Keratinocyte (primary cell): ENCODE measurements around the gene RAB42. TPM values are rescaled to one million over a fixed set of nuclear protein-coding genes. Genes with fewer than 3 reads are reported as not detected.

Source experiments
- DNase-seq: peaks from one replicate; pipeline ENCODE4 v3.0.0-alpha.2; 2011; ENCODE audit warnings: low read depth, missing footprints, low spot score
- FAIRE-seq: peaks from 2 replicates; lab custom pipeline; 2011; peaks lifted over from hg19 to GRCh38; lab: Jason Lieb, UNC
- H2AFZ ChIP-seq: 2 replicates; pipeline ENCODE4 v1.6.0; 2012; ENCODE audit warnings: low read length, control low read depth, inconsistent platforms; ENCODE audit not compliant: control insufficient read depth
- H3K27ac ChIP-seq: 2 replicates; pipeline ENCODE4 v1.5.1; 2011; ENCODE audit warnings: low read length; ENCODE audit not compliant: control insufficient read depth, insufficient read depth
- H3K27me3 ChIP-seq: 3 replicates; pipeline ENCODE4 v1.6.0; 2011; ENCODE audit warnings: low read length; ENCODE audit not compliant: control insufficient read depth, insufficient read depth; ENCODE audit errors: extremely low read depth
- H3K36me3 ChIP-seq, 2 experiments: 2 replicates in 1 of 2; 3 replicates in 1 of 2; pipeline ENCODE4 v1.5.1; 2011; ENCODE audit warnings: low read length in 2 of 2, mild to moderate bottlenecking in 1 of 2; ENCODE audit not compliant: control insufficient read depth in 2 of 2, insufficient read depth in 2 of 2; ENCODE audit errors: extremely low read depth in 1 of 2
- H3K4me1 ChIP-seq: 3 replicates; pipeline ENCODE4 v1.5.1; 2011; ENCODE audit warnings: low read length; ENCODE audit not compliant: control insufficient read depth, insufficient read depth; ENCODE audit errors: extremely low read depth
- H3K4me2 ChIP-seq: 3 replicates; pipeline ENCODE4 v1.6.0; 2011; ENCODE audit warnings: low read depth, low read length; ENCODE audit not compliant: control insufficient read depth, insufficient read depth; ENCODE audit errors: extremely low read depth
- H3K4me3 ChIP-seq, 3 experiments: fragments of 200-600 bp in 1 of 3; sonication (generic) in 1 of 3; 2 replicates in 2 of 3; 3 replicates in 1 of 3; pipeline ENCODE4 v1.5.1; 2011 to 2016; ENCODE audit warnings: low read length in 3 of 3, mild to moderate bottlenecking in 3 of 3, control low read depth in 2 of 3, inconsistent platforms in 1 of 3, low read depth in 1 of 3, mixed read lengths in 1 of 3, mixed run types in 1 of 3, moderate library complexity in 1 of 3; ENCODE audit not compliant: control insufficient read depth in 2 of 3, insufficient read depth in 2 of 3; ENCODE audit errors: extremely low read depth in 1 of 3
- H3K79me2 ChIP-seq: 2 replicates; pipeline ENCODE4 v1.6.0; 2012; ENCODE audit warnings: low read length; ENCODE audit not compliant: control insufficient read depth, insufficient read depth
- H3K9ac ChIP-seq: 3 replicates; pipeline ENCODE4 v1.6.0; 2011; ENCODE audit warnings: low read length; ENCODE audit not compliant: control insufficient read depth, insufficient read depth; ENCODE audit errors: extremely low read depth
- H3K9me1 ChIP-seq: 3 replicates; pipeline ENCODE4 v1.6.0; 2011; ENCODE audit warnings: low read length; ENCODE audit not compliant: control insufficient read depth, insufficient read depth; ENCODE audit errors: extremely low read depth
- H3K9me3 ChIP-seq: 2 replicates; pipeline ENCODE4 v1.5.1; 2012; ENCODE audit warnings: low read depth, low read length; ENCODE audit not compliant: control insufficient read depth
- H4K20me1 ChIP-seq: 3 replicates; pipeline ENCODE4 v1.6.0; 2011; ENCODE audit warnings: low read length; ENCODE audit not compliant: control insufficient read depth, insufficient read depth; ENCODE audit errors: extremely low read depth
- CTCF ChIP-seq, 3 experiments: IDR thresholded peaks in 1 of 3; conservative IDR thresholded peaks in 1 of 3; optimal IDR thresholded peaks in 1 of 3; 2 replicates in 2 of 3; 3 replicates in 1 of 3; pipeline versions ENCODE3 to v1.5.1; 2011; ENCODE audit warnings: low read length in 3 of 3, mild to moderate bottlenecking in 3 of 3, moderate library complexity in 2 of 3, control low read depth in 1 of 3, inconsistent platforms in 1 of 3; ENCODE audit not compliant: insufficient read depth in 2 of 3; ENCODE audit errors: extremely low read depth in 1 of 3
- EZH2 ChIP-seq: IDR thresholded peaks from one replicate; pipeline ENCODE4 v1.6.1; 2012; ENCODE audit warnings: inconsistent platforms, mild to moderate bottlenecking, low read length, moderate library complexity
- dilution Hi-C: fragments of 300-500 bp; cut with MboI; formaldehyde crosslinking; loops from one replicate; pipeline ENCODE4 v1.7.0; 2020; ENCODE audit warnings: low sequenced_read_pairs; ENCODE audit not compliant: extremely low pct_ligation_motif_present
- polyA plus RNA-seq, 5 experiments: library from polyadenylated mRNA; depleted of rRNA in 3 of 5; stranded (reverse) in 3 of 5; stranded (forward) in 1 of 5; unstranded in 1 of 5; fragments of >200 nt; gene quantifications; 1 replicate in 1 of 5; 2 replicates in 3 of 5; 3 replicates in 1 of 5; pipeline versions ENCODE4 v1.2.1 to v1.2.3, GENCODE V29; 2011 to 2012; ENCODE audit warnings: missing spikeins in 2 of 5, low read depth in 1 of 5, low replicate concordance in 1 of 5

The RAB42 gene
- polyA plus RNA-seq, 1 donor (not counting 4 experiments of a cell fraction or from before 2014, with no cell fraction given), result 0.05 TPM

DNA sequence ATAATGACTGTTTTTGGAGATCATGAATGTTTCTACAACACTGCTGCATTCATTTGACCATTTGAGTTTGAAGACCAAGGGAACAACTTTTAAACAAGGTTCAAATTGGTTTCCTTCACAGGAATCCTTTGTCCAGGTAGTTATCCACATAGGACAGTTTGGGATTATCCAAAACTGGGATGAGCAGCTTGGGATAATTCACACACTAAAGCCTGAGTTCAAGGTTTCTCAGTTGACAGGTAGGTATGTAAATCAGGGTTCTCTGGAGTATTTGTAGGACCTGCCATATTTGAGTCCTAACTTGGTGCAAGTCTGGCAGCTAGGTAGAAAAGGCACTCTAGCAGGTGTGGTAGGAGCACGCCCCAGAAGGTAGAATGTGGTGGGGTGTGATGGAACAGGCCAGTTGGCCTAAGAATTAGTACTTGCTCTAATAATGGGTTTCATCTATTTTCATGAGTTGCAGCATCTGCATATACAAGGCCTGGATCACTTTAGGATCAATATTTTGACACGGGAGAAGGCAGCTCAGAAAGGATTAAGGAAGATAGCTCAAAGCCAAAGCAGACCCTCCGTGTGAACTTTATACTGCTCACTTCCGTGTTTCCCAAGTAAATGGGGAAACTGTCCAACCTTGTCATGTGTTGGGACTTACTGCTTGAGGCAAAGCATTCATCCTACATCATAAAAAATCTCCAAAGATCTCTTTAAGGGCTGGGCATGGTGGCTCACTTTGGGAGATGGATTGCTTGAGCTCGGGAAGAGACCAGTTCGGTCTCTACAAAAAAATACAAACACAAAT, 14.1 kb upstream of the RAB42 start:
- no peak overlapping the region for H3K27ac ChIP-seq
- no peak overlapping the region for H2AFZ ChIP-seq
- peaks cover 21 to 32% of the 10 kb centered on the region in 2 experiments for H3K36me3 ChIP-seq
- H3K4me2 ChIP-seq, result no peak overlapping the region
- H3K9me1 ChIP-seq, result peaks cover 5% of the 10 kb centered on the region
- no peaks in the 10 kb centered on the region for H3K27me3 ChIP-seq
- dilution Hi-C loops, result no loop called here
- TF ChIP-seq EZH2, result no peak
- no peak for TF ChIP-seq CTCF (optimal IDR thresholded peaks at IDR 0.05 in 1 of 3, IDR thresholded peaks at IDR 0.05 in 1 of 3, conservative IDR thresholded peaks at IDR 0.05 in 1 of 3; ENCODE audit: extremely low read depth in 1 of 3, insufficient read depth in 2 of 3, low read length in 3 of 3)
- H3K4me3 ChIP-seq, result no peak overlapping the region
- peaks cover 29% of the 10 kb centered on the region for H3K79me2 ChIP-seq
- DNase-seq, result peak; percentile 53
- no peak for FAIRE-seq
- no peak overlapping the region for H3K9ac ChIP-seq
- H3K4me1 ChIP-seq, result peaks cover 29% of the 10 kb centered on the region
- H3K9me3 ChIP-seq, result no peaks in the 10 kb centered on the region
- H4K20me1 ChIP-seq, result peaks cover 27% of the 10 kb centered on the region

GRCh38 chr1:28578696-28579218, 13.3 kb upstream of the RAB42 start:
- Histone ChIP-seq H3K79me2 (peaks cover 29% of the 10 kb centered on the region), H3K4me3 (no peak overlapping the region), H2AFZ (no peak overlapping the region), H3K4me1 (peaks cover 32% of the 10 kb centered on the region), H3K9me1 (peaks cover 6% of the 10 kb centered on the region), H3K27ac (peak overlapping the region; percentile 14), H3K9ac (no peak overlapping the region), H3K9me3 (no peaks in the 10 kb centered on the region), H3K36me3 (peaks cover 21 to 32% of the 10 kb centered on the region in 2 experiments), H3K27me3 (no peaks in the 10 kb centered on the region), H4K20me1 (peaks cover 27% of the 10 kb centered on the region), H3K4me2 (peak overlapping the region; percentile 16)
- TF ChIP-seq CTCF (optimal IDR thresholded peaks at IDR 0.05 in 1 of 3, IDR thresholded peaks at IDR 0.05 in 1 of 3, conservative IDR thresholded peaks at IDR 0.05 in 1 of 3; ENCODE audit: extremely low read depth in 1 of 3, insufficient read depth in 2 of 3, low read length in 3 of 3) (no peak), EZH2 (no peak)
- FAIRE-seq (no peak), DNase-seq (no peak)
- dilution Hi-C loops, result no loop called here
